Mammary microvascular endothelial cell (primary cell): ENCODE results near the gene ZNF599. TPM values are rescaled to one million over a fixed set of nuclear protein-coding genes. Genes with fewer than 3 reads are reported as not detected.

Source experiments
- total RNA-seq: library from RNA; depleted of rRNA; stranded (reverse); fragments of >200 nt; gene quantifications from 2 replicates; pipeline ENCODE4 v1.2.3, GENCODE V29; 2015

Gene ZNF599
- total RNA-seq, result 3.2 and 6.3 TPM in 2 replicates

GRCh38 chr19:34772697-34773554 is at the start of gene ZNF599:
ZNF599 (minus strand) TSS chr19:34773215; CDS start chr19:34772841, 374 bp downstream.

DNA sequence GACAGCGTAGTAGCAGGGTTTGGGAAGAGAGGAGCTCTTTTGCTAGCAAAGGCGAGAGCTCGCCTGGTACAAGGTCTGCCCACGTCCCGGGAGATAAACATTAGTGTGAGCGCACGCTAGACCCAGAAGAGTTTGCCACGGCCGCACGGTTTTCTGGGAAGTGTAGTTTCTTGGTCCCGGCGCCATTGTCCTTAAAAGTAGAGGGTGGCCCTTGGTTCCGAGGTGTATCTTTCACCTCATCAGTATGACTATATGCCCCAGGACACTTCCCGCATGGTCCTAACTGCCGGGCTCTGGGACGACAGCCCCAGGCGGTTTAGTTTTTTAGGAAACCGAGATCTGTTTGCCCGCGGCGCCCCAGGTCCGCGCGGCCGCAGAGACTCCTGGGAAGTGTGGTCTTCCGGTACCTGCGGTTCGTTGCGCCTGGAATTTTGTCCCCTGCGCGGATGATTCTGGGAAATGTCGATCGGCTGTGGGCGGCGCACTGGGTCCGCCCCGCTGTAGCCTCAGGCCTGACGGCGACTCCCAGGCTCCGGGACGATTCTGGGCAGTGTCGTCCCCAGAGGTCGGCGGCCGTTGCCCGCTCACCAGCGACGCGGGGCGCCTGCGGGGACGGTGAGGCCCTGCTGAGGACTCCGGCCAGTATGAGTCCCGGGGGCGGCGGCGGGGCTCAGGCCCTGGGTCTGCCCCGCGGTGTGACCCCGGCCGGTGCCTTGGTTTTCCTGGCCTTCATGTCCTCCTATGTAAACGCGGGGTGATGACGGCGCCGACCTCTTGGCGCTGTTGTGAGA is 39.1 kb downstream of the ZNF599 start, which contains the start of gene ZNF181:
Gene ZNF181 (plus strand): TSS at position 498 of the 791 bp plus-strand sequence. CDS start 795 bp downstream, outside the sequence.

Other genes with a start within 250 kb of the ZNF599 start
- 0.20 TPM in 1 of 2 replicates, not detected in the other for gene SCGB2B2, start 96.1 kb downstream of the ZNF599 start, total RNA-seq
- 6.3 and 8.7 TPM in 2 replicates for gene ZNF302, start 95.5 kb downstream of the ZNF599 start, total RNA-seq
- 4.6 and 12.7 TPM in 2 replicates for gene ZNF181, start 39.0 kb downstream of the ZNF599 start, total RNA-seq
- gene ZNF30, start 153.7 kb upstream of the ZNF599 start, total RNA-seq, result 2.8 and 3.5 TPM in 2 replicates
- gene ZNF792, start 191.0 kb upstream of the ZNF599 start, total RNA-seq, result 9.3 and 11.1 TPM in 2 replicates
- gene GRAMD1A, start 227.1 kb upstream of the ZNF599 start, total RNA-seq, result 45.6 and 49.5 TPM in 2 replicates